Ishikawa (cell line): ENCODE results near the gene STK38L.

Source experiments
- CEBPB ChIP-seq: IDR thresholded peaks from 2 replicates; pipeline ENCODE4 v1.6.1; 2012
- CREB1 ChIP-seq: IDR thresholded peaks from 2 replicates; pipeline ENCODE4 v1.6.1; 2012; ENCODE audit warnings: low read depth
- EGR1 ChIP-seq: IDR thresholded peaks from 2 replicates; pipeline ENCODE4 v1.6.1; 2012
- EP300 ChIP-seq: IDR thresholded peaks from 2 replicates; pipeline ENCODE4 v1.6.1; 2012; ENCODE audit warnings: borderline replicate concordance
- FOXM1 ChIP-seq: IDR thresholded peaks from 2 replicates; pipeline ENCODE4 v1.6.1; 2012; ENCODE audit warnings: low read depth, borderline replicate concordance
- MAX ChIP-seq: IDR thresholded peaks from 2 replicates; pipeline ENCODE4 v1.6.1; 2012
- NFIC ChIP-seq: IDR thresholded peaks from 2 replicates; pipeline ENCODE4 v1.6.1; 2012
- RAD21 ChIP-seq: IDR thresholded peaks from 2 replicates; pipeline ENCODE4 v1.6.1; 2012; ENCODE audit warnings: low read depth
- REST ChIP-seq: IDR thresholded peaks from 2 replicates; pipeline ENCODE4 v1.6.1; 2012; ENCODE audit warnings: low read depth, mild to moderate bottlenecking
- TAF1 ChIP-seq: IDR thresholded peaks from 2 replicates; pipeline ENCODE4 v1.6.1; 2012; ENCODE audit warnings: low read depth, mild to moderate bottlenecking
- TCF12 ChIP-seq: IDR thresholded peaks from 2 replicates; pipeline ENCODE4 v1.6.1; 2012; ENCODE audit warnings: low read depth
- TEAD4 ChIP-seq: IDR thresholded peaks from 2 replicates; pipeline ENCODE4 v1.6.1; 2012
- USF1 ChIP-seq: IDR thresholded peaks from 2 replicates; pipeline ENCODE4 v1.6.1; 2012
- YY1 ChIP-seq: IDR thresholded peaks from 2 replicates; pipeline ENCODE4 v1.6.1; 2012; ENCODE audit warnings: low read depth
- ZBTB7A ChIP-seq: IDR thresholded peaks from 2 replicates; pipeline ENCODE4 v1.6.1; 2012; ENCODE audit warnings: low read depth

The STK38L gene

GRCh38 chr12:27292718-27293117 is 48.6 kb downstream of the STK38L start:
- TF ChIP-seq RAD21, result no peak
- TF ChIP-seq TEAD4, result no peak
- no peak for TF ChIP-seq CEBPB
- TF ChIP-seq EP300, result no peak
- TF ChIP-seq REST, result no peak

GRCh38 chr12:27293463-27293862 is 49.4 kb downstream of the STK38L start:
- TF ChIP-seq NFIC (no peak), ZBTB7A (no peak), CREB1 (no peak), TCF12 (no peak)

GRCh38 chr12:27296674-27297073 is 52.6 kb downstream of the STK38L start:
- TF ChIP-seq FOXM1 (no peak), CREB1 (no peak), TEAD4 (no peak), REST (no peak), TAF1 (no peak), USF1 (no peak)

GRCh38 chr12:27297566-27297965 is 53.5 kb downstream of the STK38L start:
- no peak for TF ChIP-seq TEAD4
- no peak for TF ChIP-seq TCF12
- no peak for TF ChIP-seq TAF1
- no peak for TF ChIP-seq ZBTB7A
- no peak for TF ChIP-seq YY1
- no peak for TF ChIP-seq EP300
- TF ChIP-seq RAD21, result no peak
- TF ChIP-seq EGR1, result no peak
- TF ChIP-seq CEBPB, result no peak
- TF ChIP-seq USF1, result no peak
- no peak for TF ChIP-seq CREB1
- TF ChIP-seq REST, result no peak
- no peak for TF ChIP-seq MAX
- no peak for TF ChIP-seq NFIC
- TF ChIP-seq FOXM1, result no peak

GRCh38 chr12:27299102-27299501 is 55.0 kb downstream of the STK38L start:
- TF ChIP-seq YY1, result no peak
- TF ChIP-seq CEBPB, result no peak
- TF ChIP-seq RAD21, result no peak
- TF ChIP-seq ZBTB7A, result no peak
- TF ChIP-seq CREB1, result no peak
- TF ChIP-seq REST, result no peak
- no peak for TF ChIP-seq USF1
- no peak for TF ChIP-seq TCF12
- no peak for TF ChIP-seq NFIC
